GM19238 (cell line): ENCODE data around the gene SOCS4.
A peak's percentile ranks its signal among the peaks of the same experiment; 100 is the strongest.
"Not testable (repeated sequence)": the region's sequence is repeated elsewhere in the genome, so short reads cannot be mapped to it uniquely, and the experiment has no call there.

Experiments
- DNase-seq: peaks from one replicate; pipeline ENCODE4 v3.0.0; 2011; ENCODE audit warnings: low spot score; ENCODE audit not compliant: insufficient read length

The SOCS4 gene, protein sequence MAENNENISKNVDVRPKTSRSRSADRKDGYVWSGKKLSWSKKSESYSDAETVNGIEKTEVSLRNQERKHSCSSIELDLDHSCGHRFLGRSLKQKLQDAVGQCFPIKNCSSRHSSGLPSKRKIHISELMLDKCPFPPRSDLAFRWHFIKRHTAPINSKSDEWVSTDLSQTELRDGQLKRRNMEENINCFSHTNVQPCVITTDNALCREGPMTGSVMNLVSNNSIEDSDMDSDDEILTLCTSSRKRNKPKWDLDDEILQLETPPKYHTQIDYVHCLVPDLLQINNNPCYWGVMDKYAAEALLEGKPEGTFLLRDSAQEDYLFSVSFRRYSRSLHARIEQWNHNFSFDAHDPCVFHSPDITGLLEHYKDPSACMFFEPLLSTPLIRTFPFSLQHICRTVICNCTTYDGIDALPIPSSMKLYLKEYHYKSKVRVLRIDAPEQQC

DNA sequence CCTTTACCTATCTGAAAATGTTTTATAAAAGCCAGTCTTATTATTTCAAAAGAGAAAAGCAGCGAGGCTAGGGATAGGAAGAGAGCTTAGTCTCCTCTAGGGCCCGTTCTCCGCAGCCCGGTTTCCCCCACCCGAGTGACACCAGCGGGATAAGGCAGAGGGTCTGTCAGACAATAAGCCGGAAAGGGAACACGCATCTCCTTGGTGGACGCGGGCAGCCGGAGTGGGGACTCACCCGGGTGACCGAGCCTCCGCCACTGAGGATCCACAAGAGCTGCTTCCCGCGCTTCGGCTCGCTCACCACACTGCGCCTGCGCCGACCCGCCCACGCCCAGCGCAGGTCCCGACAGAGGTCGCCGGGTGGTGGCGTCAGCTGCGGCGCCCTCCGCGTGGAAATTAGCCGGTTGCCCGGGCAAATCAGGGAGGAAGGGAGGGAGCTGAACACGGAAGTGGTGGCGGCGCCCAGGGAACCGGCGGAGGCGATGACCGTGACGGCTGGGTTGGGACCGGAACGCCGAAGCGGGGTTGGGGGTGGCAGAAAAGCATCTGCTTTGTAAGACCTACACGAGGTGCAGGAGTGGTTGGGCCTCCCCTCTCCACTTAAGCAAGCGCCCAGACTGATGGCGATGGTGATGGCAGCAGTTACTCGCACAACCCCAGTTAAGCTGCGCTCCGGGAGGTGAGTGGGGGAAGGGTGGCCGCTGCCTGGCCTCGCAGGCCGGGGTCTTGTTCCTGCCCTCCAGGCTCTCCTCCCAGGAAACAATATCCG is at the start of gene SOCS4, which contains the start of gene WDHD1:
TSS of gene SOCS4 (plus strand) at position 444 of the 769 bp plus-strand sequence. CDS start 15,806 bp downstream, outside the sequence.
TSS of gene WDHD1 (minus strand) at position 307 of the 769 bp plus-strand sequence. CDS start 312 bp downstream, outside the sequence.
- peak; percentile 82 for DNase-seq

DNA sequence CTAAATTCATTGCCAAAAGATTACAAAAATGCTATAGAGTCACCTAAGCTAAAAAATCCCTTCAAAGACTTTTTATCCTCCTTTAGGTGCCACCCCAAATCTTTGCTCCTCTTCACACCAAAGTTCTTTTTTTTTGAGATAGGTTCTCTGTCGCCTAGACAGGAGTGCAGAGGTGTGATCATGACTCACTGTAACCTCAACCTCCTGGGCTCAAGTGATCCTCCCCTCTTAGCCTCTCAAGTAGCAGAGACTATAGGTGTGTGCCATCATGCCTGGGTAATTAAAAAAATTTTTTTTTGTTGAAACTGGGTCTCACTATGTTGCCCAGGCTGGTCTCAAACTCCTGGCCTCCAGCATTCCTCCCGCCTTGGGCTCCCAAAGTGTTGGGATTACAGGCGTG is 48.0 kb upstream of the SOCS4 start:
- DNase-seq = no peak

DNA sequence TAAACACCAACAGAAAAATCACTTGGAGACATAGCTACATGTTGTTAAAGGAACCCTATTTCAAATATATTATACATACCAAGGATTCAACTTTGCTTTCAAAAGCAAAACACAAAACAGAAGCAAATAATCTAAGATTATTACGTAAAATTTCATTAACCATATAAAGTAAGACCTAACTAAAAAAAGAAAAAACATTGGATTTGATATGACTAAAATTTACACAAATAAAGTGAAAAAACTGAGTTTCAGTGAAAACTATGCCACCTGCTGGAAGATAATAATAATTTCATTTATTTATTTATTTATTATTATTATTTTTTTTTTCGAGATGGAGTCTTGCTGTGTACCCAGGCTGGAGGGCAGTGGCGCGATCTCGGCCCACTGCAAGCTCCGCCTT is 45.3 kb upstream of the SOCS4 start:
- DNase-seq = no peak

DNA sequence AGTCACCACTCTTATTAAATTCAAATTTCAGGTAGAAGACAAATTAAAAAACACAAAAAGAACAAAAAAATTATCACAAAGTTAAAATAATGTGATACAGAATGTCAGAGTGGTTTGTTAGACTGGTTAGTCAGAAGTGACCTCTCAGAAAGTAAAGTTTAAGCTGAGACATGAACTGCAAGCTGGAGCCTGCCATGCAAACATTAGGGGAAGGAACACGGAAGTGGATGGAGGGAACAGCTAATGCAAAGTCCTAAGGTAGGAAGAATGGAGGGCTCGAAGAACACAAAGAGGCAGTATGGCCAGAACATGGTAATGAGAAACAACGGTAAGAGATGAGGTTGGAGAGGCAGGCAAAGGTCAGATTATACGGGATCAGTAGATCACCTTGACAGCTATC is 41.9 kb upstream of the SOCS4 start:
- DNase-seq = no peak

DNA sequence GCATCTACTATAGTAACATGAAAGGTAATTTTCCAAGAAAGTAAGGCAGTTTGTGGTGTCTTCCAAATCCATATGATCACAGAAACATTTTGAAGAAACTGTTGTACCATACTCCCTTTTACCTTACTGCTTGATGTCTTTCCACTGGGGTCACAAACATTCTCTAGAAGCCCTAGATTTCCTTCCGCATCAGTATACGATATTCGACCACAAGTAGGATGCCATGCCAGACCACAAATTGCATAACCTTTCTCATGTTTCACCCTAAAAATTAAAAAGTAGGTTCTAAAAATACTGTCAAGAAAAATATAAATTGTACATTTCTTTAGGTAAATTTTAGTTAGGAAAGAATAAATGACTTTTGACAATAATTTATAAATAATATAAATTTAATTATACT is 26.7 kb upstream of the SOCS4 start:
- DNase-seq = no peak

DNA sequence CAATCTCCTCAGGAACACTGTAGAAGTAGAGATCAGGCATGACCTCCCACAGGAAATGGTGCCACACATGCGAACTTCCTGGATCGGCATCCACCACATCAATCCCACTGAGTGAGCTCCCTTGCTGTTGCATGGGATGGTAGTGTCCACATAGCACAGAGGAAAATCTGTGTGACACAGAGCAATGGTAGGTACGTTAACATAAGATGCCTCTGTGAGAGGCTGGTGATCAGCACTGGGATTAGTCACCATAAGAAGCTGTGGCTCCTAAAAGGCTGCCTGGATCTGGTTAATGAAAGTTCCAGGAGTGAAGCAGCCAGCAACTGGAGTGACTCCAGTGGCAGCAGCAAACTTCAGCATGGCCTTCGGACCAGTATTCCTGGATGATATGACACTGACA is 22.0 kb upstream of the SOCS4 start:
- no peak for DNase-seq

DNA sequence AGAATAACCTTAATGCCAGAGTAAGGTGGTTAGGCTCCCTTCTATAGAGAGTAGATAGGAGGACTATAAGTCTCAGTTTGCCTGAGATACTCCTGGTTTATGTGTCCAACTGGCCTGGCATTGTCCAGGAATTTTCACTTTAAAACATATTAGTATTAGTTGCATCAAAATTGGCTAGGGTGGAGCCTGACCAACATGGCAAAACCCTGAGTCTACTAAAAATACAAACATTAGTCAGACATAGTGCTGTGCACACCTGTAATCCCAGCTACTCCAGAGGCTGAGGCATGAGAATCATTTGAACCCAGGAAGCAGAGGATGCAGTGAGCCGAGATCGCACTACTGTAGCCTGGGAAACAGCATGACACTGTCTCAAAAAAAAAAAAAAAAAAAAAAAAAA is 12.0 kb upstream of the SOCS4 start:
- no peak for DNase-seq

DNA sequence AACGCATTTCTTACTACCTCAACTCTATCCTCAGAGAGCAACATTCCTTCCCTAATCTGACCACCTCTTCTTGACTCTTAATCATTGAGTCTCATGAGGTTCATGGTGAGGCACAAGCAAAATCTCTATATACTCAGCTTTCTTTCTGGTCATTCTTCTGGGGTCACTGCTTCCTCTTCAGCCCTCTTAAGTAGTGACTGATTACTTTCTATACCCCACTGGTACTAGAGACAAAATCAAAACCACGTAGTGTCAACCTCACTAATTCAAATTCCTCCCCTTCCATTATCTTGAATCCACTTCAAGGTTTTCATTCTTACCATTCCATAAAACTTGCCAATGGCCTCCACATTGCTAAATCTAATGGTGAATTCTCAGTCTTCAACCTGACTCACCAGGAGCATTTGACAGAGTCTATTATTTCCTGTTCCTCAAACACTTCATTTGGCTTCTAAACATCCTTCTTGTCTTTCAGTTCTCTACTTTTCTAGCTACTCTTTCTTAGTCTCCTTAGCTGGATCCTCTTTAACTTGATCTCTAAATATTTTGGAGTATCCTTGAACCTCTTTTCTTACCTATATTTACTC is 7.0 kb upstream of the SOCS4 start:
- DNase-seq = no peak

DNA sequence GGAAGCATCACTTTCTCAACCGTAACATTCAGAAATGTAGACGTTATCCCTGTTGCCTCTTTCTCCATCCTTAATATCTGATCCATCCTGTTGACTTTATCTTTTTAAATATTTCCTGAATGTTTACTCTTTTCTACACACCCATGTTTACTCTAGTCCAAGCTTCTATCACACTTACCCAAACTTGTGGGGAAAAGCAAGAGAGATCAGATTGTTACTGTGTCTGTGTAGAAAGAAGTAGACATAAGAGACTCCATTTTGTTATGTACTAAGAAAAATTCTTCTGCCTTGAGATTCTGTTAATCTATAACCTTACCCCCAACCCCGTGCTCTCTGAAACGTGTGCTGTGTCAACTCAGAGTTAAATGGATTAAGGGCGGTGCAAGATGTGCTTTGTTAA is 2.7 kb upstream of the SOCS4 start:
- DNase-seq = not testable (repeated sequence)

DNA sequence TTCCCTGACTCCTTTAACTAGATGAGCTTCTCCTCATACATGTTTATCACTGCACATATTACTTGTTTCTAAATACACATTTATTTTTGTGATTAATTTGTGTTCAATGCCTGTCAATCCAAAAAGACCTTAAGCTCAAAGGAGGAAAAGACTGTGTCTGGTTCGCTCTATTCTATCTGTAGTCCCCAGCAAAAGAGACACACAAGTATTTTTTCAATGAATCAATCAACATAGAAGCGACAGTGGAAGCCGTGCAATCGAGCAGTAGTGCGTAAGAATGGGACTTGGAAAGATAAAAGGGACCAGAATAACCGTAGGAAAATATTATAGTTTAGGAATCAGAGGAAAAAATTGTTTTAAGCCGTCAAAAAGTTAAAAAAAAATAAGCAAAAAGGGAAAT is 1.1 kb upstream of the SOCS4 start:
- DNase-seq = no peak

DNA sequence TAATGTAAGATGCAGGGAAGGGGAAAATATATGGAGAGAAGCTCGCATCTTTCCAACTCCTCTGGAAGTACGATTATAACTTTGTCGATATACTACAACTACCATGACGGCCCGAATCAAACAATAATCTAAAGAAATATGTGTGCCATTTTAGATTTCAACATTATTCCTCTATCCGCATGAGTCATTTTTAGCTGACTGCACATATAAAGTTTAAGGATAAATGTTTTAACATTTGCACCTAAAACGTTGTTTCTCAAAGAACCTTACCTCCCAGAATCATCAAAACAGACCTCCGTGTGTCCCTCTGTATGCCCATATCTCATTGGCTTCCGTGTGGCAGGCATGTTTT is 619 bp upstream of the SOCS4 start:
- no peak for DNase-seq

DNA sequence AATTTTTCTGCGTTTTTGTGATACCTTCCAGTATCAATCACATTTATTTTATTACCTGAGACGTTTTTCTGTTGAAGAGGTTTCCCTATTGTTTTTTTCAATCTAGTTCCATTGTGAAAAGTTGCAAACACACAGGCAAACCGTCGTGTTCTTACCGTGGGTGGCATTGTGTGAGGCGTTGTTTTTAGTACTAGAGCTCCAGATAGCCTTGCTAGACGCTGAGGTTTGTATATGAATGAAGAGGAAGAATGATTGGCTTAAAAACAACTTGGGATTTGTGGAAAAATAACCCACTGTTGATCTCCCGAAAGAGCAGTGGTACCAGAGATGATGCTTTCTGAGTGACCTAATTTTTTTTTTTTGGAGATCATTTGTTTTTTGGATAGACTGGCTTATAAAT is 1.0 kb downstream of the SOCS4 start:
- DNase-seq = no peak

DNA sequence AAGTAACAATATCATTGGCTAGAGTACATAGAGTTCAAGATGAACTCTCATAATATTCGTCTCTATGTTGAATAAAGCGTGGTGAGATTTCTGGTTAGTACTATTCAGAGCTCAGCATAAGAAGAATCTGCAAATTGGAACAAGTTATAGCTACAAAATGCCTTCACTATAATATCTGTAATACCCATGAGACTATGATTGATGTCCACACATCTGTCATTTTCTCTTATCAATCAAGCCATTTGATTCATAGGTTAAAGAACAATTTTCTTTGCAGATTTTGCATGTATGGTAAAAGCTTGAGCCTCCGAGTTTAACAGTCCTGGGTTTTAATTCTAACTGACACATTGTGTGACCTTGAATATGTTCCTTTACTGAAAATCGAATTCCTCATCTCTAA is 1.4 kb downstream of the SOCS4 start:
- DNase-seq = no peak

DNA sequence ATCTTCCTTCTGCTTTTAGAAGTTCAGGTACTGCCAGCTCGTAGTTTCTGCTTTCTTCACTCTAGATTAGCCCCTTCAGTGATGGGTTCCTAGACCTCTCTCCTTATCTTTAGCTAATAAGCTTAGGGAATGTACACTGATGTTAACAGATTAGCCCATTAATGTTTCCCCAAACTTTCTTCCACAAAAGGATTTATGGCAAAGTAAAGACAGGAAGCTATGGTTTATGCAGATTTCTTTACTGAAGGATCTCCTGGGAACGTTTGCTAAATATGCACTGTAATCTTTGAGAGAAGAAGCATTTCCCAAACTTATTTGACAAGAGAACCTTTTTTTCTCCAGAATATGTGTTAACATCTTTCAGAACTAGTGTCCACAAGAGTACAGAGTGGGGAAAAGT is 4.2 kb downstream of the SOCS4 start:
- no peak for DNase-seq

DNA sequence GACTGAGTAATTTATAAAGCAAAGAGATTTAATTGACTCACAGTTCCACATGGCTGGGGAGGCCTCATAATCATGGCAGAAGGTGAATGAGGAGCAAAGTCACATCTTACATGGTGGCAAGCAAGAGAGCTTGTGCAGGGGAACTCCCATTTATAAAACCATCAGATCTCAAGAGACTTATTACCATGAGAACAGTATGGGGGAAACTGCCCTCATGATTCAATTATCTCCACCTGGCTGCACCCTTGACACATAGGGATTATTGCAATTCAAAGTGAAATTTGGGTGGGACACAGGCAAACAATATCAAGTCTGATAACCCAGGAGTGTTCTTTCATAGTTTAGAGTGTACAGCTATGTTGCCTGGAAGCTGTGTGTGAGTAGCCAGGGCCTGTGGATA is 11.0 kb downstream of the SOCS4 start:
- not testable (repeated sequence) for DNase-seq

DNA sequence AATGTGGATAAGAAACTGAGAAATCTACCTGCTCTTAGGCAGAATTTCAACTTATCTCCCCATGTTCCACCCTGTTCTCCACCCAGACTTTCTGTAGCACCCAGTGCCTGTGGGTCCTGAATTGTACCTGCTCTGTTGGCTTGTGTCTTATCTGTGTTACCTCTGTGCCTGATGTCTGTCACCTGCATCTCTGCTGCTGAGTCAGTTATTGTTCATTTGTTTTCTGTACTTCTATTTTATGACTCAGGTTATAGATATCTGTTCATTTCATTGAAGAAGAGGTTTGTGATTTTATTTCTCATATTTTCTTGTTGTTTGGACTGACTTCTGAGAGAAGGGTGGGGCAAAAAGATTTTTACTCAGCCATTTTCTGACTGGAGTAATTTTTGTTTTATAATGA is 11.7 kb downstream of the SOCS4 start:
- DNase-seq = no peak

DNA sequence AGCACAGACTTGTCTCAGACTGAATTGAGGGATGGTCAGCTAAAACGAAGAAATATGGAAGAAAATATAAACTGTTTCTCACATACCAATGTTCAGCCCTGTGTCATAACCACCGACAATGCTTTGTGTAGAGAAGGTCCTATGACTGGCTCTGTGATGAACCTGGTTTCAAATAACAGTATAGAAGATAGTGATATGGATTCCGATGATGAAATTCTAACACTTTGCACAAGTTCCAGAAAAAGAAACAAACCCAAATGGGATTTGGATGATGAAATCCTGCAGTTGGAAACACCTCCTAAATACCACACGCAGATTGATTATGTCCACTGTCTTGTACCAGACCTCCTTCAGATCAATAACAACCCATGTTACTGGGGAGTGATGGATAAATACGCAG is 16.5 kb downstream of the SOCS4 start:
- no peak for DNase-seq

DNA sequence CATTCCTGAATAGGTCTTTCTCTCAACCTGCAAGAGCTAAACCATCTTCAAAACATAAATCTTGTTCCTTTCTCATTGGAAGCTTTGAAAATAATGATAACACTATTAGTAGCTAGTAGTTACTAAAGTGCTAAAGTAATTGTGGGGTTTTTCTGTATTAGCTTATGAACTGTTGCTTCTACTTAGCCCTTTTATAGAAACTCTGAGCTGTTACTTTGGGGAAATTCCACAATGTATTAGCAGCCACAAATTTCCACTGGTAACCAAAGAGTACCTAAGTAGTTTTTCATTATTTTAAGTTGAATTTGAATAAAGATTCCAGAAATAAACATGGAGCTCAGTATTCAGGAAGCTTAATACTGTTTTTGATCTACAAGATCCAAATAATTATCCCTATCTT is 18.1 kb downstream of the SOCS4 start:
- no peak for DNase-seq

DNA sequence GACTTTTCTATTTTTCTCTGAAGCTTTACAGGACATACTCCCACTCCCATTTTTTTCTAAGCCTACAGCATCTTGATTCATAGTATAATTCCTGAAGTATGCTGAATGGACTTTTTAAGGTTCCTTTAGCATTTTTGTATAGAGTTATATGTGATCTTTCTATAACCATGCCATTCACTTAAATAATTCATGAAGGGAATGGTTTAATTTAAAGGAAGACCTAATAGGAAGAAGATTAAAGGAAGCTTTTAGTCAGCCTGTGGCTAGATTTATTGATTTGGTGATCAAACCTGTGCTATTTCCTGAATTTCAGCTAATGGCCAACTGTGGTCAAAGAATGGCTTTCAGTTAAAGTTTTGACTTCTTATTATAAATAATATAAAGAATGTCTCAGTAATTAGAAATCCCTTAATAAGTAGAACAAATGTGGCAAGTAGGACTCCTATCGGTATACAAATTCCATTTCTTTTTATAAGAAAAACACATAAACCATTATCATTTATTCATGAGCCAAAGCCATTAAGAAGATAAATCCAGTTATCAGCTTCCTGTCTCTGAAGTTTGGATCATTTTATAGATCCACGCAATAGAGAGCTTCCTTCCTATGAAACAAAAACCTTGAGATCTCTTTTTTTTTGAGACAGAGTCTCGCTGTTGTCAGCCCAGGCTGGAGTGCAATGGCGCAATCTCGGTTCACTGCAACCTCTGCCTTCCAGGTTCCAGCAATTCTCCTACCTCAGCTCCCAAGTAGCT is 20.4 kb downstream of the SOCS4 start:
- no peak for DNase-seq

DNA sequence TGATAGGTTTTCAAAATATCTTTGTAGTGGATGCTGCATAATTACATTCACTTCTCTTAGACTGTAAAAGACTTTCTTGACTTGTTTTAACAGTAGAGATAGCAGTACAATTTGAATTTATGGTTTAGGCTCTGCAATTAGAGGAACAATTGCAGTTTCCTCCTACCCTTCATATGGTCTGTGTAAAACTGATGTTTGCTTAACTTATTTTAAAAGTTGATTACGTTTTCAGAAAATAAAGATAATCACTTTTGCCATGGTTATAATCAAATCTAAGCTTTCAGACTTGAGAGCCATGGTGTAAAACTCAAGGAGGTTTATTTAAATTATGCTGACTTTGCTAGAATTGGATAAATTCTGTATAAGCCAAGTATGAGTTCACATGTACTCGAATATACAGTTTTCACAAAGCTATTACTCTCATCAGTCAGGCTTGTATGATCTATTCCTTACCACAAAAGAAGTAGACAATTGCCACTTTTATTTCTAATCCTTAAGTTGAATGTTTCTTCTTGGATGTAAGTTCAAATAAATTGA is 21.9 kb downstream of the SOCS4 start:
- no peak for DNase-seq

DNA sequence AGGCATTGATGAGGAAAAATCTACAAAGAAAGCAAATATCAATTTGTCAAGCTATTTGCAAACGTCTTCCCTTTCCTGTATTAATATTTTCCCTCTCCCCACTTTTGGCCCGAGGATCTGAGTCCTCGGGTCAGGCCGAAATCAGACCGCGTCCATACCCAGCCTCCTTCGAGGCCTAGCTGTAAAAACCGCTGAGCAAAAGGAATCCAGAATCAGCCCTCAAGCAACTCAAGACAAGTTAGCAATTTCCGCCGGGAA is 24.1 kb downstream of the SOCS4 start:
- DNase-seq = no peak
